ENCODE data around the gene NUP98.

DNA sequence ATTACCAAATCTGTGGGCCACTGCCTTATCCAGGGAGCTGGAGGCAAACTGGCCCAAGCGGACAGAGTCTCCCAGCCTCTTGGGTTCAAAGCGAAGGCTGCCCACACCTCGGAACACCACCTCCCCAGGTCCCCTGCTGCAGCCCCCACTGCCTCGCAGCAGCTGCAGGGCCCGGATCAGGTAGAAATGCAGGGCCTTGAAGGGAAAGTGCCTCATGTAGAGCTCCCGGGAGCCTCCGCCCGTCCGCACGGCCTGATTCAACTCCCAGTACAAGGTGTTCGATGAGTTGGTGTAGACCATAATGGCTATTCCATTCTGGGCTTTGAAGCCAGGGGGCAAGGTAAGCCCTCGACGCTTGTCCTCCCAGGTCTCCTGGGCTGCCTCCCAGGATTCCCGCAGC, 157.5 kb downstream of the NUP98 start:
- no peak for TF ChIP-seq EZH2 (IDR thresholded peaks at IDR 0.05; ENCODE audit: low read length, unreplicated experiment)
- TF ChIP-seq, protein P1, sequence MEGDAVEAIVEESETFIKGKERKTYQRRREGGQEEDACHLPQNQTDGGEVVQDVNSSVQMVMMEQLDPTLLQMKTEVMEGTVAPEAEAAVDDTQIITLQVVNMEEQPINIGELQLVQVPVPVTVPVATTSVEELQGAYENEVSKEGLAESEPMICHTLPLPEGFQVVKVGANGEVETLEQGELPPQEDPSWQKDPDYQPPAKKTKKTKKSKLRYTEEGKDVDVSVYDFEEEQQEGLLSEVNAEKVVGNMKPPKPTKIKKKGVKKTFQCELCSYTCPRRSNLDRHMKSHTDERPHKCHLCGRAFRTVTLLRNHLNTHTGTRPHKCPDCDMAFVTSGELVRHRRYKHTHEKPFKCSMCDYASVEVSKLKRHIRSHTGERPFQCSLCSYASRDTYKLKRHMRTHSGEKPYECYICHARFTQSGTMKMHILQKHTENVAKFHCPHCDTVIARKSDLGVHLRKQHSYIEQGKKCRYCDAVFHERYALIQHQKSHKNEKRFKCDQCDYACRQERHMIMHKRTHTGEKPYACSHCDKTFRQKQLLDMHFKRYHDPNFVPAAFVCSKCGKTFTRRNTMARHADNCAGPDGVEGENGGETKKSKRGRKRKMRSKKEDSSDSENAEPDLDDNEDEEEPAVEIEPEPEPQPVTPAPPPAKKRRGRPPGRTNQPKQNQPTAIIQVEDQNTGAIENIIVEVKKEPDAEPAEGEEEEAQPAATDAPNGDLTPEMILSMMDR (conservative IDR thresholded peaks at IDR 0.05; ENCODE audit: low read depth, low read length), result no peak
